Forelimb muscle (tissue), 1 donor: ENCODE results near the gene PYGO1. TPM values are rescaled to one million over a fixed set of nuclear protein-coding genes. Genes with fewer than 3 reads are reported as not detected.
"Not testable (repeated sequence)": the region's sequence is repeated elsewhere in the genome, so short reads cannot be mapped to it uniquely, and the experiment has no call there.

Source experiments
- DNase-seq: peaks from one replicate; pipeline ENCODE4 v3.0.0-alpha.2; 2013; ENCODE audit warnings: low read depth
- polyA plus RNA-seq: library from polyadenylated mRNA; unstranded; fragments of 120-200 nt; gene quantifications from one replicate; pipeline ENCODE4 v1.2.1, GENCODE V29; 2013; ENCODE audit not compliant: insufficient read length

The PYGO1 gene
- polyA plus RNA-seq, 1 donor, result 8.4 TPM

GRCh38 chr15:55513152-55513551, 75.0 kb downstream of the PYGO1 start:
- DNase-seq, result no peak

- no peak for DNase-seq
Measured at GRCh38 chr15:55507567-55507966, 80.6 kb downstream of the PYGO1 start.

GRCh38 chr15:55505407-55505806, 82.7 kb downstream of the PYGO1 start:
- DNase-seq, result not testable (repeated sequence)

- no peak for DNase-seq
Measured at GRCh38 chr15:55499151-55499550, 89.0 kb downstream of the PYGO1 start.

- peak; percentile 34 for DNase-seq
Measured at GRCh38 chr15:55498109-55498938, 89.8 kb downstream of the PYGO1 start.

- DNase-seq, result no peak
Measured at GRCh38 chr15:55496716-55497115, 91.4 kb downstream of the PYGO1 start.

- no peak for DNase-seq
Measured at GRCh38 chr15:55494931-55495330, 93.2 kb downstream of the PYGO1 start.

- DNase-seq, result not testable (repeated sequence)
Measured at GRCh38 chr15:55488952-55489600, 99.1 kb downstream of the PYGO1 start.

Other genes starting within 250 kb of the PYGO1 start
- gene CCPG1, start 180.0 kb downstream of the PYGO1 start, polyA plus RNA-seq, result 29.4 TPM
- gene PIERCE2, start 179.8 kb downstream of the PYGO1 start, polyA plus RNA-seq, result 1.1 TPM
- gene DNAAF4, start 80.1 kb downstream of the PYGO1 start, polyA plus RNA-seq, result 1.8 TPM
- 3.2 TPM for gene PRTG, start 154.8 kb upstream of the PYGO1 start, polyA plus RNA-seq